NOMO-1 treated with dmso at 0.1 percent for 144 hours (cell line): ENCODE results near the gene ENDOV.
A peak's percentile ranks its signal among the peaks of the same experiment; 100 is the strongest.

ENCODE experiments used
- DNase-seq: peaks from one replicate; lab custom pipeline; 2025; ENCODE audit not compliant: unreplicated experiment; lab: John Stamatoyannopoulos, UW

Gene ENDOV

GRCh38 chr17:80465327-80465974 lies 50.5 kb downstream of the ENDOV start:
- no peak for DNase-seq

GRCh38 chr17:80466188-80466705 lies 51.3 kb downstream of the ENDOV start:
- DNase-seq, result no peak

- no peak for DNase-seq
Observed at GRCh38 chr17:80468242-80468641, 53.3 kb downstream of the ENDOV start.

GRCh38 chr17:80468781-80469493 lies 54.0 kb downstream of the ENDOV start:
- DNase-seq, result no peak

- no peak for DNase-seq
Observed at GRCh38 chr17:80469667-80470066, 54.7 kb downstream of the ENDOV start.

- DNase-seq, result no peak
Observed at GRCh38 chr17:80470603-80471002, 55.6 kb downstream of the ENDOV start.

GRCh38 chr17:80471922-80472321 lies 57.0 kb downstream of the ENDOV start:
- DNase-seq, result no peak

GRCh38 chr17:80472996-80473395 lies 58.0 kb downstream of the ENDOV start:
- DNase-seq, result no peak

- DNase-seq, result no peak
Observed at GRCh38 chr17:80473701-80474100, 58.7 kb downstream of the ENDOV start.

GRCh38 chr17:80474231-80474960 lies 59.4 kb downstream of the ENDOV start:
- peak; percentile 20 for DNase-seq

- DNase-seq, result no peak
Observed at GRCh38 chr17:80474961-80475909, 60.3 kb downstream of the ENDOV start.

GRCh38 chr17:80475910-80476876 lies 61.2 kb downstream of the ENDOV start, which contains the start of gene NPTX1:
NPTX1 (minus strand) TSS chr17:80476607; CDS start chr17:80476446, 161 bp downstream.
- no peak for DNase-seq

- DNase-seq, result no peak
Observed at GRCh38 chr17:80476877-80477646, 62.1 kb downstream of the ENDOV start.

GRCh38 chr17:80477647-80478478 lies 62.9 kb downstream of the ENDOV start:
- no peak for DNase-seq

- DNase-seq, result no peak
Observed at GRCh38 chr17:80478487-80479245, 63.7 kb downstream of the ENDOV start.

GRCh38 chr17:80479246-80479566 lies 64.2 kb downstream of the ENDOV start:
- DNase-seq, result no peak

GRCh38 chr17:80480248-80480647 lies 65.3 kb downstream of the ENDOV start:
- DNase-seq, result no peak
